GM19463 (cell line): ENCODE measurements around the gene DQX1.
A peak's percentile ranks its signal among the peaks of the same experiment; 100 is the strongest.

Experiments
- ATAC-seq: cut with Tn5 transposase; IDR thresholded peaks from one replicate; pipeline ENCODE4 v1.9.1; 2021; ENCODE audit warnings: mild to moderate bottlenecking, moderate library complexity; ENCODE audit not compliant: unreplicated experiment

DQX1 gene

DNA sequence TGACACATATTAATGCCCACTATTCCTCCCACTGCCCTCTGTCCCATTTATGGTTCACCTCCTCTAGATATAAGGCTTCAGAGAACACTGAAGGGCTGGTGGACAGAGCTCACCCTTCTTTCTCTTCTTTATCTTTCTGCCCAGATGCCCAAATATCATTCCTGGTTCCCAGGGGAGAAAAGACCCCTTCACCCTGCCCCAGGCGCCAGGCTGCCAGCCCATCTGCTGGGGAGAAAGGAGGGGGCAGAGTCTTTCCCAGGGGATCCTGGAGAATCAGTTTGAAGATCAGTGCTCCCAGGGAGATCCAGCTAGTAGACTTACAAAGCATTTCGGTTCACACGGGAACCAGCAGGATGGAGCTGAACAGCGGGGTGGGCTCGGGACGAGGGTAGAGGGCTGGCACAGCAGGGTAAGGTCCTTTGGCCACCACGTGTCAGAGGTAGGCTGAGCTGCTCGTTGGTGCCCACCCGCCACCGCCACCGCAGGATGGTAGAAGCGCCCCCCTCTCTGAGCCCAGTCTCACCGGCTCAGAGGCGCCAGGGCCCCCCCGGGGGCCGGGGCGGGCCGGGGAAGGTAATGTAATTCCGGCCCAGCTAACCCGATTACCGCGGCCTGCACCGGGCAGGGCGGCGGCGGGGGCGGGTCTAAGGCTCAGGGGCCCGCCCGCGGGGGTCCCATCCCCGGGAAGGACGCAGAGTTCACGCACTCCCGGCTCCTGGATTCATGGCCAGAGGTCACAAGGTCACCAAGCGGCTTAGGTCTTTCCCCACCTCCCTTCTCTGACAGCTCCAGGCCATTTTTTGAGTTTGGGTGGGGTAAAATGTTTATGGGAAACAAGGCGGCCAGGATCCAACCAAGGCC, 13.1 kb downstream of the DQX1 start:
- no peak for ATAC-seq

DNA sequence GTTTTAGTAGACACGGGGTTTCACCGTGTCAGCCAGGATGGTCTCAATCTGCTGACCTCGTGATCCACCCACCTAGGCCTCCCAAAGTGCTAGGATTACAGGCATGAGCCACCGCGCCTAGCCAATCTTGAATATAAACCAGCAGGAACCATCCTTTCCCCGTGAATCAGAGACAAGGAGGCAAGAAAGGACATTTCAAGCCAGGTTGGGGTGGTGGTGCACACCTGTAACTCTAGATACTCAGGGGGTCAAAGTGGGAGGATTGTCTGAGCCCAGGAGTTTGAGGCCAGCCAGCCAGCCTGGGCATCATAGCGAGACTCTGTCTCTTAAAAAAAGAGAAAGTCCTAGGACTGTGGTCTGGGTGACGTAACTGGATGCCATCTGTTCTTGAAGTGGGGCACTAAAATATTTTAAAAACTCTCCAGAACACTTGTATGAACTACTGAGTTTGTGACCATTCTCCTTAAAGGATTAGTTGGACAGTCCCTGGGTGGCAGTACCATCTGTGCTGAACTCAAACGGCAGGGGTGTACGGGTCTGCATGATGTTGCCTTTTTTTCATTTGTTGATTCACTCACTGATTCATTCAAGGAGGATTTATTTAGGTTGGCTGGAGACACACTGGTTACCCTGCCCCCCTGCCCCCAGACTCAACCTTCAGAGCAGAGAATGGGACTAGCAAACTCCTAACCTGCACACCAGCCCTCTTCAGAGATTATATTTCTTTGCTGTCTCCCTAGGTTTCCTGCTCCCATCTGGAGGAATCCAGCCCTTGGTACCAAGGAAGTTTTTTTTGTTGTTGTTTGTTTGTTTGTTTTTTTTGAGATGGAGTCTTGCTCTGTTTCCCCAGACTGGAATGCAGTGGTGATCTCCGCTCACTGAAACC, 14.7 kb downstream of the DQX1 start:
- ATAC-seq = no peak

DNA sequence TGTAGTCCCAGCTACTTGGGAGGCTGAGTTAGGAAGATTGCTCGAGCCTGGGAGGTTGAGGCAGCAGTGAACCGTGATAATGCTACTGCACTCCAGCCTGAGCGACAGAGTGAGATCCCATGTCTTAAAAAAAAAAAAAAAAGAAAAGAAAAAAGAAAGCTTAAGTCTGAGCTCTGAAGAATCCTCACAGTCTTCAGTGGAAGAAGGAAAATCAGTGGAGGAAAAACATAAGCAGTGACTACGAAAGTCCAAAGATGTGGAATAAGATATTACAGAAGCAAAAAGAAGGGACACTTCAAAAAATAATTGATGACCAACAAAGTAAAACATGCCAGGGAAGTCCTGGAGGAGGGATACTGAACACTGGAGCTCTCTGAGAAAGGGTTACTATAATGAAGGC, 15.8 kb downstream of the DQX1 start:
- ATAC-seq = no peak

DNA sequence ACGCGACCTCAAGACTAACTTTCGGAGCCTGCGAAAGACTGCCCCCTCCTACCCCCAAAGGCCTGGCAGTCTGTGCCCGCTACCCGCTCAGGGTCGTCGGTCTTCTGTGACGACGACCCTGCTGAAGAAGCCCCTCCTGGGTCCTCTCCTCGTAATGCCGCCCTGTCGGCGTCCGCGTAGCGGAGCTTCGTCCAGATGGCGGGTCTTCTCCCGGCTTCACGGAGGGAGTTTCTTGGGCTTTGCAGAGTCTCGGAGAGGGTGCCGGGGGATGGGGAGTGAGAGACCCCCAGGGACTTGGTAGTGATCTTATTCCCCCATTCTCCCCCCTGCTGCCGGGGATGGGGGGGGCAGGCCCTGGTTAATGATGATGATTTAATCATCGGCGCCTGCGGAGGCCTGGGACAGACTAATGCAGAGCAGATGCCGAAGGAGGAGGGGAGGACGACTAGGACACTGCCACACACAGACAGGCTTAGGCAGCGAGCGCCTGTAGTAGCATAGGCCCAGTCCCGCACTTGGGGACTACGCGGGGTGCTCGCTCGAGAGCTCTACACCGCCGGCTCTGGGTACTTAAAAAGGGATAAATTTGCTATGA, 18.0 kb downstream of the DQX1 start:
- peak; percentile 1 for ATAC-seq

DNA sequence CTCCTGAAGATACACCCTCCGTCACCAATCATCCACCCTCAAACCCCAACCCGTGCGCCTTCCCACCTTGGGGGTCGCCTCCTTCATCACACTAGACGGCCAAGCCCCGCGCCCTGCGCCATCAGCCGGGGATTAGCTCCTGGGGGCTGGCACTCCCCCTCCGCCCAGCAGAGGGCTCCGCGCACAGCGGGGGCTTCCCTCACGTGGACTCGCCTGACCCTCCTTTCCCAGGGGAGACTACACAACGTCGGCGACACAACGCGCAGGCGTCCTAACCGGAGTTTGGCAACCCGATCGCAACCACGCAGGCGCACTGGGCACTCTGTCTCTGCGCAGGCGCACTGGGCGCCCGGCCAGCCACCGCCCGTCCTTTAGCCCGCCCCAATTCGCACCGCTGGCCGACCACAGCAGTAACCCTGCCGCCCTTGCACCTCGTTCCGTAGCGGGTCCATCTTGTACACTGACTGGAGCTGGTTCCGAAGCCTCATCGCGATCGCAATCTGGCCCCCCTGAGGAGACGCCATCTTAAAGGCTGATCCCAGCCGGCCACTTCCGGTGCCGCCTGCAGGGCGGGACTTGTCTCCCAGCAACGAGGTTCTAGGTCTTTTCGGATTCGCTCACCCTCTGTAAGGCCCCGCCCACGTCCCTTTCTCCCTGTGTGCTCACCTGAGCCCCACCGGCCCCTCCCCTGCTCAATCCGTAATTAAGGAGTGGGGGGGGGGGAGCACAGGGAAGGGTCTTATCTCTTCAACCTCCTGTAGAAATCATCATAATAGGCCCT, 18.7 kb downstream of the DQX1 start, which contains the start of gene PCGF1:
PCGF1 (minus strand) TSS at position 551 of the 781 bp plus-strand sequence; CDS start at position 524, 27 bp downstream.
- peak; percentile 81 for ATAC-seq

DNA sequence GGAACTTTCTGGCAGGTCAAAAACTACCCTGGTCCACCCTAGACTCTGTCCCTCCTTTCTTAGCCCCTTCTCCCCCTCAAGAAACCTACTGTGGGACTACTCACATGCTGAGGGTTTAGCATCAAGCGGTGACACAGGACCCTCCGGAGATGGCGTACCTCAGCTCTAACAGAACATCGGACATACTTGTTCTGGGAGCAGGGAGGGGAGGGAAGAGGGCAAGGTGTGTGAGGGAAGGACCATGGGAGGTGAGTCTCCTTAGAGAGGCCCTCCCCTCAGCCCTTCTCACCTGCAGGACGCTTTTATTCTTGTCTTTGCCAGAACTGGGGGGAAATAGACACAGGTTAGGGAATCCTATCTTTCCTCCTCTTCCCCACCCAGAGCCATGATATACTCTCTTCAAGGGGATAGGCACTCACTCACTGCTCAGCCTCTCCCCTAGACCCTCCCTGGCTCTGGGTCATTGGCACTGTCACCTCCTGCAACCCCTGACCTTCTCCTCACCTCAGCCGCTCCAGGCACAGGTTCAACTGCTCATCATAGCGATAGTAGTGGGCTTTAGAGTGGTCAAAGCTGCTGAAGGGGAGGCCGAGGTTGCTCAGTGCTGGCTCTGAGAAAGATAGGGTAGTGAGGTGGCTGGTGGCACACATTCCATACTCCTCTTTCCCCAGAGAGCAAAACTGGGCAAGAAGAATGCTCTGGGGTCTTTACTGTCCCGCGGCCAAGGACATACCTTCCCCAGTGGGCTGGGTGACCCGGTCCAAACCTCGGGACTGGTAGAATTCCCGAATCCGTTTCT, 20.4 kb downstream of the DQX1 start:
- ATAC-seq = no peak

DNA sequence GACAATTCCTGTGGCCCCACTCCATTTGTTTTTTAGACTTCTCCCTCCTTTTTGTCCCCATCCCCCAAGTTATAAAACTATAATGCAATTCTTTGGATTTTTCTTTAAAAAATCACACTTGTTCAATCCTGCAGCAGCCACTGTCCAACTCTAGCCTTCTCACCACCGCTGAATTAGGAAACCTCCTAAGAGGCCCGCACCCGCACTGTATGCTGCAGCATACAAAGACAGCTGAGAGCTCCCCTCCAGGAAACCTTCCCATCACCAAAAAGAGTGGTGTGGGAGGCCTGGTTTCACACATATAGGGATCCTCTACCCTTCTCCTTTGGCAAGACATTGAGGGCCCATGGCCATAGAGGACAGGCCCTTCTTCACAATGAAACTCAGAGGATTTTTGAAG, 21.4 kb downstream of the DQX1 start:
- ATAC-seq = no peak

DNA sequence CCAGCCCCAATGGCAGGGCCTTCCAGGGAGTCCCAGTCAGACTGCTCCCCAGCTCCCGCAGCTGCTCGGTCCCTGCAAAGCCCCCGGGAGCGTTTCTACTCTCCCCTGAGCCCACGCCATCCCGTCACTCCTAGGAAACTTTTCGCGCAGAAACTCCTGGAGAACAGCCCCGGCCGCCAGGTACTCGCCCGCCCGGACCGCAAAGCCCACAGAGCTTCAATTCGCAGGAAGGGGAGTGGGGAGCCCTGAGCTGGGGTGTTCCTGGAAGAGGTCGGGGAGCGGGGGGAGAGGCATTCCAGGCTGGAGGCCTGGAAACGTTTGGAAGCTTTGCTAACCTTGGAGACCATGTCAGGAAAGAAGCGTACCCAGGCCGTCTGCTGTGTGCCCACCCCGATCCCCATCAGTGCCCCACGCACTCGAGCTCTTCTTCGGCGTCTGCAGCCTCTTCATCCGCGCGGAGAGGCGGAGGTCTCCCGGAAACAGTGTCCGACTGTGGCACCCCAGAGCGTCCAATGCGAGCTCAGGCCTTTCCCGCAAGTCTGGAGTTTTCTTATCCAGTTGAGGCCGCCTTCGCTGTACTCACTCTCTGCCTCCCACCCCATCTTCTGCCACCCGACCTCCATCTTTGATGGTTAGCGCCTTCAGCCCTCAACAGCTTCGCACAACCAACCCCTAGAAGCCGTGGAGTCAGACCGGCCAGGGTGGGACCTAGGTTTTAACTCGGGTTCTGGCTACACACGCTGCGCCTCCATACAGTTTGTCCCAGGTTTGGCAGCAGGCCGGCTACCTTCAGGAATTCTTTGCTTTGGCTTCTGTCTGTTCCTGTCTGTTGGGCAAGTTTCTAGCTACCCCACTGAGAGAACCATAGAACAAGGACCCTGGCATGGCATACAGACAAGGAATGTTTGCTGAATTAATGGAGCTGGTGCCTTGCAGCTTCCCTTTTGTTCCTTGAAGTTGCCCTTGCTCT, 22.2 kb downstream of the DQX1 start:
- ATAC-seq = no peak

DNA sequence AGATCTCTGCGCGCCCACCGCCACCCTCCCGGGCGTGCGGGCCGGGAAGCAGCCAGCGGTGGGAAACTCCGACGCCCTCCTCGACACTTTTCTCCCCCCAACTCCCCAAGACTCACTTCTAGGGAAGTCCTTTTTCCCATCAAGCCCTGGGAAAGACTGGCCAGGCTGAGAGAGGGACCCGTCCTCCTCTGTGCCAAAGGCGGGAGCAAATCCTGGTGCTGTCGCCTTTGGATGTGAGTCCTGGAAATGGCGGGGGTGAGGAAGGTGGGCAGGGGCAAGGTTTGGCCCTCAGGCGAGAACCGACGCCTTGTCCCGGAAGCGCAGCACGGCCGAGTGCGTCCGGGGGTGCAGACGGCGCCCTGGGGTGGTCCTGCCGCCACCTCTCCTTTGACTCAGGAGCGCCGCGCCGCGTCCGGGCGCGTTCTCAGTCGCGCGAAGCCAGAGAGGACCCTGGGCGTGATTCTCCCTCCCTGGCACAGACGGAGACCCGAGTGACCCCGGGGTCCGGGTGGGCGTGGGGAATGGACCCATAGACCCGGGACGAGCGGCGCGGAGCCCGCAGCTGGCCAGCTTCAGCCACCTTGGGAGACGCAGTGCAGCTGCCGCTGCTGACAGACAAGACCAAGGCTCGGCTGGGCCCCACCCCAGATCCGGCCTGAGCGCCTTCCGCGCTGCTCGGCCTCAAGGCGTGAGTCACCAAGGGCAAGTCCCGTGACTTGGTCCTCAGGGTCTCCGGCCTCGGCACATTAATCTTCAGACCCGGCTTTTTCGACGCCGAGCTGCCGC, 23.1 kb downstream of the DQX1 start:
- peak; percentile 48 for ATAC-seq

DNA sequence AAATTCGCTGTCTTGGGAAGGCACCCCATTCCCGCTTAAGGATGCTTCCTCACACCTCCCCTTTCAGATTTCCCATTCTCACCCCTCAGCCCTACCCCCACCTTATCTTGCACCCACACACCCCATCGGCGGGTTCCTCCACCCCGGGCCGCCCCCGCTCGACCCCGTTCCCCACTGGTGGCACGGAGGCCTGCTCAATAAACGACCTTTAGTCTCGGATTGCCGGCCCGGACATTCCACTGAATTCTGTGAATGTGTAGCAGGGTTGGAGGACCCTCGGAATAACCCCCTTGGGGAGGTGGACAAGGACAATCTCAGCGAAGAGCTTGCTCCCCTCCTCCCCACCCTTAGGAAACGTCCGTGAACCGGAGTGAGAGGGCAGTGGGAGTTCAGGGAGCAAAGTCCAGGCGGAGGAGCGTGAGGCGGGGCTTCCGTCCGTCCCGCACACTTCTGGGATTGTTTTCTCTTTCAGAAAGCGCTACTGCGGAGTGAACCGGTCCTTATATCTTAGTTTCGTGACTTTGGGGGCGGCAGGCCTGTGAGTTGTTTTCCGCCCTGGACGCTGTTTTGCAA, 23.8 kb downstream of the DQX1 start:
- no peak for ATAC-seq

DNA sequence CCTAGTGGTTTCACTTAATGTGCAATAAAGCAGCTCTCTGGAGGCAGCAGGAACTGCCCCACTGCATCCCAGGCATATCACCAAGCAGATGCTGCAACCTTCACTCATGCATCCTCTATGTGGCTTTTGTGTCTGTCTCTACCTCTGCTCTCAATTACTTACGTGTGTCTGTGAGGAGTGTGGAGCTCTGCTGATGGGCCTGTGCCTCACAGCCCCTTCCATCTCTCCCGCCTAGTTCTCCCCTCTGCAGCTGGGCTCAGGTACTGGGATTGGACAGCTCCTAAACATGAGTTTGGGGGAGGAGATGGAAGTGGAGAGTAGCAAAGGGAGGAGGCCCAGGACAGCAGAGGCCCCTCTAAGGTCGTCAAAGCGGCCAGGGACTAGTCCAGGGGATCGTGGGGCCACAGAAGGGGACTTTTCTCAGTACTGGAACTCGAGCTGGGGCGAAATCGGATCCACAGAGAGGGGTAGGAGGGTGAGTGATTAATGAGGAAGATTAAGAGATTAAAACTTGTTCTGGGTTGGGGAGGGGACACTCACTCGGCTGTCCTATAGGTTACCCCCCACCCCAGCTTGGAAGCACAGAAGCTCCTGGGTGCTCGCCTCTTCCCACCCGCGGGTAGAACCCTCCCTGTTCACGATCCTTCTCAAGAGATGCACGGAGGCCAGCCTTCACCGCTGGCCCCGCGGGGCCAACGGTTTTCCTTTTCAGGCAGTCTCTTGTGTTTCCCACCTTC, 24.5 kb downstream of the DQX1 start:
- no peak for ATAC-seq

DNA sequence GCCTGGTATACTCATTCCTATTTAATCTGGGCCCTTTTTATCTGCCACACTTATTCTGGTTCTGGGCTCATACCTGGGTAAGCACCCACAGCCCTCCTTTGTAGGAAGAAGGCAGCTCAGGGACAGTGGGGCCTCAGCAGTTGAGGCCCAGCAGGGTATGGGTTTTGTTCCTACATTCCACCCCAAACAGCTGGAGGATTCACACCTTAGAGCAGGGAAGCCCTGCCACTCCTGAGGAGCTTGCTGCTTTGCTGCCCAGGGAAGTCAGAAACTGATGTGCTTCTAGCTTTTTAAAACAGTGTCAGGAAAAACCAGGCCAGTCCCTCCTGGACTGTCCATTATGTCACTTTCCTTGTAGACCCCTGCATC, 25.5 kb downstream of the DQX1 start:
- ATAC-seq = no peak

DNA sequence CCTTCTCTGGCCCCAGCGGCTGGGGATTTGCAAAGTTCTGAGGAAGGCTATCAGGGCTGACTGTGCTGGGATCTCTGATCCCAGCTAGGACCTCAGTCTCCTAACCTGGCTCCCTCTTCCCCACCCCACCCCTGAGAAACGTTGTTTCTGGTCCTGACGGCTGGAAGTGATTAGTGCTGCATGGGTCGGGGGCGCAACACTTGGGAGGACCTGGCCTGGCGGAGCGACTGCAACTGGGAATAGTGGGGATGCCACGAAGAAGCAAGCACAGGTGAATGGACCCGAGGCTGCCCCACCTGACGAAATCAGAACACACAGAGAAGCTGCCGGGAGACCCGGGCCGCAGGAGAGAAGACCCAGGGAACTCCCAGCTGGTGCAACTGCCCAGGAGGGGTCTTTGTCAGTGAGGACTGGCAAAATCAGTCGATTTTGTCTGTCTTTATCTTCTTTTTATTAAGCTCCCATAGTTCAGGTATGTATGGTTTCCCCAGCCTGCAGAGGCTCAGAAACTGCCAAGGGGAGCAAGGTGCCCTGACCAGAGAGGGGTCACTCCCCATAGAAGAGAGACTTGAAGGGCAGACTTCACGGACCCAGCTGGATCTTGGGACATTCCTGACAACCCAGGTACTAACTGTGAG, 26.0 kb downstream of the DQX1 start:
- ATAC-seq = no peak

DNA sequence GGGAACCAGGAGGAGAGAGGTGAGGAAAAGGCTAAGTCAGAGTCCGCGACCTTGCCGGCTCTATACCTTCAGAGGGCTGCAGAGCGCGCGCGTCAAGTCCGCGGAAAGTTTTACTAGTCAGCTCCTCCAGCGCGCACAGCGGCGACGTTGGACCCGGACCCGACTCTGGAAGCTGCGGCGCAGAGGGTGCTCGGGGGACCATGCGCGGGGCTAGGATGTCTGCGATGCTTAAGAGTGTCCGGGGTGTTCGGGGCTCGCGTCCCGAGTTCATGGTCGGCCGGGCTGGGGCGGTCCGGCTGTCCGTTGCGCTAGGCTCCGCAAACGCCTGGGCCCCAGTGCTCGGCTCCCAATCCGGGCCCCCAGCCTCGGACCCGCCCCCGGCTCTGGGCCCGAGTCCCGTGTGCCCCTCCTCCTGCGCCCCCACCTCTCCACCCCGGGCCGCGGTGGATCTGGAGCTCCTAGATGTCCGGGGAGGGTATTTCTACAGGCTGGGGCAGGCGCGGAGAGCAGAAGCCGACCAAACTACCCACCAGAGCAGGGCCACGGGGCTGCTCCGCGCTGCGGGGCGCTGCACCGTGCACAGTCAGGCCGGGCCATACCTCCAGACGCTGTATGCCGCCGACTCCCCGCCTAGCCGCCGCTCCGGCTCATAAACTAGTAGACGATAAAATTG, 26.6 kb downstream of the DQX1 start, which contains the start of gene LBX2:
LBX2 (minus strand) TSS at position 337 of the 673 bp plus-strand sequence; CDS start at position 271, 66 bp downstream.
- no peak for ATAC-seq

DNA sequence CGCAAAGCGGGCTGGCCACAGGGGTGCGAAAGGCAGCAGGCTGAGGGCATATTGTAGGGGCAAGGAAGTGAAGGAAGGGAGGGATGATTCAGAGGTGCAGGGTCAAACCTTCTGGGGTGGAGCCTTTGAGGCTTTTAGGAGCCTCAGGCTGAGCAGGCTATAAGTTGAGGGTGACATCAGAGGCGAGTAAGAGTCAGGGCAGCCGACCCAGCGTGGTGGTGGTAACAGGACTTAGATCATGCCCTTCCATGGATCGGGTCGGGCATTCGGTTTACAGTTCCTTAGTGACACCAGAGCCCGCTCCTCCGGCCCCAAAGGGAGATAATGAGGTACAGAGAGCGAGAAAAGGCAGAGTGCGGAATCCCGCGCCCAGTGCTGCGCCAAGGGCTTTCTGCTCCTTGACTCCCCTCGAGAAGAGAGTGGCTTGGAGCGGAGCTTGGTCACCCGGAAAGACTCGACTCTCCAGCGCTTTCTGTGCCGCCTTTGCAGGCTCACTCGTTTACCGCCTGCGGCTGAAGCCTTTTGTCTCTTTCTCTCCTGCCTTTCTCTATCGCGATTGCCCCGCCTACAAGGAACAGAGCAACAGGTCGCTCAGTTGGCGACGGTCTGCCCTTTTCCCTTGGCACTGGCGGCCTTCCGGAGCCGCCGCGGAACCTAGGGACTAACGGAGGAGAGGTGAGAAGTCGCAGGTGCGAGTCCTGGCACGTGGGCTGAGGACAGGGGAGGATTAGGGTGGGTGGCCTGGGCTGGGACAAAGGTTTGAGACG, 27.3 kb downstream of the DQX1 start:
- ATAC-seq = no peak
